Hematopoietic multipotent progenitor cell treated with erythropoietin and hydrocortisone succinate and interleukin-3 and kit ligand, for 17 days (in vitro differentiated cells): ENCODE measurements around the gene C1orf74.
A peak's percentile ranks its signal among the peaks of the same experiment; 100 is the strongest.

ENCODE experiments used
- DNase-seq: peaks from one replicate; pipeline ENCODE4 v3.0.0-alpha.2; 2015; ENCODE audit warnings: low spot score

Gene C1orf74

DNA sequence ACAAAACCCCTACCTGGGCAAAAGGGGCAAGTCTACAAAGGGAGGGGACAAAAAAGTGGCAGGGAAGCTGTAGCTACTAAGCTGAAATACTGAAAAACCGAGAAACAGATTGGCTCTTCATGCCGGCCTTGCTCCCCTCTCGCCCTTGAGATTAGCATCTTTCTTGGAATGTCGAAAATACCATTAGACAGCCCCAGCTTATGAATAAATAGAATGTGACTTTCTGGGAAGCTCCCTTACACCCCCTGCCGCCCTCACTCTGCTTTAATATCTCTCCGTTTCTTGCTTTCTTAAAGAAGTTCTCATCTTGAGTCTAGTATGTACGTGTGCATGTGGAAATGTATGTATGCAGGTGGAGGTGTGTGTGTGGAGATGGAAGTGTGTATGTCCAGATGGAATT is 14.4 kb downstream of the C1orf74 start:
- no peak for DNase-seq

DNA sequence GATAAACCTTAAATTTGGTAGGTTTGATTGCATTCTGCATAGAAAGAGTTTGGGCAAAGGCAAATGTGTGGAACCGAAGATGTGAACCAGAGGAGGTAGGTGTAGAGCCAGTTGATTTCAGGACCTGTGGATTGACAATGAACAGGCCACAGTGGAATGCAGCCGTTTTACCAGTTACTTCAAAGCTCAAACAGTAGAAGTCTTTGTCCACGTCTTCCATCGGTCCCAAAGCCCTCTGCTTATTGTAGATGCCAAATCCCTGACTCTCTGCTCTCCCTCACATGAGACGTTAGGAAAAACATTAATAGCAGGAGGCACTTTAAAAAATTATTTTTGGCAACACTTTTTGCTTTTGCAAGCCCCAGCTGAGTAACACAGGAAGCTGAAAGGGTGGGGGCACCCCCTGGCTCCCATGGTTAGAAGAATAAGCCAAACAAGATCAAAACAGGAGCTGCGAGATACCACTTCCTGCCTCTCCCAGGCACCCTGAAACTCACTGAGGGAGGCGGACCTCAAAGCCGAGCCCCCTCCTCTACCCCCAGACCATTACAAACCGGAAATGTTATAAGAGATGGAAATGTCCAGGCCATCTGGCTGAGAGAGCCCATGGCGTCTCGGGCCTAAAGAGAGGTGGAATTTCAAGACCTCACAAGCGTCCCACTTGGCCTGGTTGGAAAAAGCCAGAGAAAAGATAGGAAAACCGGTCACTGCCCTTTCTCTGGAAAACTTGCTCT is 15.0 kb downstream of the C1orf74 start:
- DNase-seq: no peak

DNA sequence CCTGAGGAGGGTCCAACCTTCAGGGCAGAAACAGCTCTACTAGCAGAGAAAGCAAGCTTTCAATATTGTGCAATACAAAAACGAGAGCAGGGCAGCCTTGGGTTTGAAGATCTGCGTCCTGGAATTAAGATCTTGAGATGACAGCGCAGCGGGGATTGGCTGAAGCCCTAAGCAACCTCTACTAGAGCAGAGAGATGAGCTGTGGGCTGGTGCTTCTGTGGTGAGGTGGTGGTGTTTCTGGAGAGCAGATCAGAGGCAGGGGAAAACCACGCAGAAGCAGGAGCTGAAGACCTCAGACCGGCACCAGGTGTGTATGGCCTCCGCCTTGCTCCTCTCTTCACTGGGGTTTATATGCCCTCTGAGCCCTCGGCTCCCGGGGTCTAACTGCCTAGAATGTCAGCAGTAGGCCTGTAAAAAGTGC is 16.0 kb downstream of the C1orf74 start:
- no peak for DNase-seq

DNA sequence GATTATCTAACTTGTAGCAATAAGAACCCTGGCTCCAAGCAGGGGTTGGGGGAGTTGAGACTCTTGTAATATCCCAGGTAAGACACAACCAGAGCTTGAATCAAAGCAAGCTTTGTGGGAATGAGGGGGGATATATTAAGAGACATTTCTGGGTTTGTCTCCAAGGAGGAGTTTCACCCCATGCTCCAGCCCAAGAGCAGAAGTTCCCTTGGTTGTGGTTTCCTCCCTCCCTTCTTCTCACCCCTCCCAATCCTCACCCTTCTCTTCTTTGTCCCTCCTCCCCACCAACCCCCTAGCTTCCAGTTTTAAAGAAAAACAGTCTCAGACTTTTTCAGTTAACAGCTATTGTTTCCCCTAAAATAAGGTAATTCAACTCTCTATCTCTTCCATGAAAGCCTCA is 16.7 kb downstream of the C1orf74 start:
- no peak for DNase-seq

DNA sequence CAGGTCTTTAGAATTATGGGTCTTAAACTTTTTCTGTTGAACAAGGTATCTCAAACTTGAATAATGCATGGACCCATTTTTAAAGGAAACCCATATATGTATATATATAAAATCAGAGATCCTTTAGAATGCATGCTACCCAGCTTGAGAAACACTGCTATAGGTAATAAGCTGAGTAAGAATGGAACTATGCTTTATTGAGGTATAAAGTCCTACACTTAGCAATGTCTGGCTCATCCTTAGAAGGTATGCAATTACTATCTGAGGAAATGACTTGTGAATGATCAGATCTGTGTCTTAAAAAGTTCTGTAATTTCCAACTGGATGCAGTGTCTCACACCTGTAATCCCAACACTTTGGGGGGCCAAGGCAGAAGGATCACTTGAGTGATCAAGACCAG is 17.3 kb downstream of the C1orf74 start:
- no peak for DNase-seq

DNA sequence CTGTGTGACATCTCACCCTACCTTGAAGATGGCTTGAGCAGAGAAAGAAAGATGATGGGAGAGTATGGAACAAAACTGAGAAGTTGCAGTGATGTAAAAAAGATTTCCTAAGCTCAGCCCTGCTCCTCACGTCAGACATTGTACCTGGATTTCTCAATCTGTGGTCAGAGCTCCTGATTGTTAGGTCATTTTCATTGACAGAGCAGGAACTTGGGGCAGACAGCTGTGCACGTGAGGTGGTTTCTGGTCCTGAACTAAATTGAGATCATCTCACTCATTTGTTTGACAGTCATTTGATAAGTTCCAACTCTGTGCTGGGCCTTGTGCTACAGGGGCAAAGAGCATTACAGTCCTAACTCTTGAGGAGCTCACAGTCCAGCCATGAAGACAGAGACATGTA is 18.3 kb downstream of the C1orf74 start:
- DNase-seq: no peak

DNA sequence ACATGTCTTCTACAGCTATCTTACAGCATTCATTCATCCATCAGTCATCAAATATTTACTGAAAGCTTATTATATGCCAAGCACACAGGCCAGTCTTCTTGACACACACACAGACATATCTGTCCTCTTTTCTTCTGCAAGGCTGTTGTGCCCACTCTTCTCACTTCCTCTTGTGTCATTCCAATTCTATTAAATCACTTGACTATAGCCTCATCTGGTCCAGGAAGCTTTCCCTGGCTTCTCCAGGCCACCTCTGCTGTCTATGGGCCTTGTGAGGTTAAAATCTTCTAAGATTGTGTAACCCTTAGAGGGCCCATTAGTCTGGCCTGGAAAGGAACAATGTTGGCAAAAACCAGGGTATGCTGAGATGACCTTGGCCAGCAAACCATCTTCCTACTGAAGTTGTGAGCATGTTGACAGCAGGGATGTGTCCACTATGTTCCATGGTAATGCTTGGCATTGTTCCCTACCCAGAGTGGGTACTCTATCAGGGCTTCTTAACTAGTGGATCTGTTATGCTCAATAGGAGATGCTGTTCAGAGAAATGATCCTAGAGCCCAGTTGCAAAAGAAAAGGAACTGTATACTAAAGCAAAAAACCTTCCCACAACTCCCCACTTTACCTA is 23.2 kb downstream of the C1orf74 start:
- no peak for DNase-seq

DNA sequence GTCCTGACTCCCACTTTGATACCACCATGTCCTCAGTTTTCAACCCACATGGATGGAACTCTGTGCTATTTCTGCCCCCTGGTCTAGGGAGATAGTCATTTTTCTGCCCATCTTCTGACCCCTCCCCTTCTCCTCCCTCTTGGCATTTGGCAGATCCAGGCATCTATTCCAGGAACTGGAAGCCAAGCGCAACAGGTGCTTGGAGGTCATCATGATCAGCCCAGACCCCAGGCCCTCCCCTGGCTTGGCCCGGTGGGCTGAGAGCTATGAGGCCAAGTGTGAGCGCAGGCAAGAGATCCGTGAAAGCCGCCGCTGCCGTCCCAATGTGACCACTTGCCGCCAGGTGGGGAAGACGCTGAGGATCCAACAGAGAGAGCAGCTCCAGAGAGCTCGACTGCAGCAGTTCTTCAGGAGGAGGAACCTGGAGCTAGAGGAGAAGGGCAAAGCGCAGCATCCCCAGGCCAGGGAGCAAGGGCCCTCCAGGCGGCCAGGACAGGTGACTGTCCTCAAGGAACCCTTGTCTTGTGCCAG is 24.5 kb downstream of the C1orf74 start:
- no peak for DNase-seq

DNA sequence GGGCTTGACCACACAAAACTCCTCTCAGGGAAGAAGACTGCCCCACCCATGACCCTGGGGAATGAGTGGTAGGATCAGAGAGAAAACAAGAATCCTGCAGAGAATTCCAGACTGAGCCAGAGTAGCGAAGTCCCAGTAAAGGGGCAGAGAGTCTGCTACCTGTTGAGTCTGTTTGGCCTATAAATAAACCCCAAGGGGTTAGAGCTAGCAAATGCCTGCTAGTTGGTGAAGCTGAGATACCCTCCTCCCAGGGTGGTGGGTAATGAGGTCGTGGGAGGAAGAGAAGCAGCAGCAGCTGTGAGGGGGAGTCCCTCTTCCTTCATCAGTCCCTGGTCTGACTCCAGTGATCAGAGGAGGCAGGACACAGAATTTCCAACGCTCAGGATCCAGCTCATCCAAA is 26.0 kb downstream of the C1orf74 start:
- DNase-seq: no peak

DNA sequence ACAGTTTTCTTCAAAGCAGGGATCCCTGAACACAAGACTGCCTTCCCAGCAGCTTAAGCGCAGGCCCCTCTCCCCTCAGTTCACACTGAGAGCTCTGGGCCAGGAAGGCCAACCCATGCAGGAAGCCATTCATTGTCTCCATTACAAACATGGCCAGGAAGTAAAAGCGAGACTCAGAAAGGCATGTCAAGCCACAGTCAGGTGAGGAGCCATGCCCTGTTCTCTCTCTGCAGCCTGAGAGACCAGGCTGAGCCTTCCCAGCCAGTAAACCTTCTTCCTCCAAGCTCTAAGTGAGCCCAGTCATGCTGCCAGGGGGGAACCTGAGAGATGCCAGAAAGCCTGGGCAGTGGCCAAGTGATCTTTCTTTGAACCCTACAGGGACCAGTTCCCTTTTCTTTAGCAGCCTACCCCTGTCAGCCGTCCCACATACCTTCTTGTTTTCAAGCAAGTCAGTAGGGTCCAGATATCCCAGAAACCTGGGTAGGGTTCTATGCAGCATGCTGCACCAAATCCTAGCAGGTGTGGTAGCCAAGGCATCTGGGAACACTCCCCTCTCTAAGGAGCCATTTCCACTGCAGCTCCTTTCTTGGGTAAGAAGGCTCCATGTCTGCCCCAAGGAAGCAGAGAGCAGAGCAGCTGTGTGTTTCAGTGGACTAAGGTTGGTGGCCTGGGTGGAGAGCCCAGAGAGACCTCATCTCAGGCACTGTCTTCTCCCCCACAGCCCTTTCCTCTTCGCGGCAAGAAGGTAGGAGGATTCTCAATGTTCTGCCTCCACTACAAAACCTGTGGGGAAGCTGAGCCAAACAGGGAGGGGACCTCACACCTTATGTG is 27.5 kb downstream of the C1orf74 start:
- no peak for DNase-seq

DNA sequence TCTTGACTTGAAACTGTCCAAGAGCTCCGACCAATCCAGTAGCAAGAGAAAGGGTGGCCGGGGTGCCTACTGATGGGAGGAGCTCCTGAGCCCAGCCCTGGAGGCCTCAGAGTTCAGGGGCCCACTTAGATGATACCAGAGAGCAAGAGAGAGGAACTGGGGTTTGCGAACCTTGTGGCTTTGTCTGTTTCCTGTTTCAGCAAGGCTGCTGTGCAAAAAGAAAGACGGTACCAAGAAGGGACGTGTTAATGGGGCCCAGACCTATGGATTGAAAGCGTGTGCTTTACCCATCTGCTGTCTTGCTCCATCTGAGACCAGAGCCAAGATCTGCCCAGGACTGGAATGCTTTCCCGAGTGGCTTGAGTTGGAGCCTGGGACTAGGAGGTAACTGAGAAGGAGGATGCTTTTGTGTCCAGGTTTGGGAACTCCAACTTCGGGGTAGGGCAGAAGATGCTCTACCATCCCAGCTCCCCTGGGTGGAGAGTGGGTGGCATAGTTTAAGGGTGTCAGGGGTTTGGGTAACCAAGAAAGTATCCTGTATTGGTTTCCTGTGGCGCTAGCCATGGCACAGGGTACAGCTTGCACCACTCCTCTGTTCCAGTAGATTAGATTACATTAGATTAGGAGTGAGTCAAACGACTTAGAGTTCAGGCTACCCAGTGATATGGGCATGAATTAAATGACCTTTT is 28.3 kb downstream of the C1orf74 start, which contains the start of gene TRAF3IP3:
TSS of gene TRAF3IP3 (plus strand) at position 128 of the 689 bp plus-strand sequence. CDS start 3,987 bp downstream, outside the sequence.
- no peak for DNase-seq

DNA sequence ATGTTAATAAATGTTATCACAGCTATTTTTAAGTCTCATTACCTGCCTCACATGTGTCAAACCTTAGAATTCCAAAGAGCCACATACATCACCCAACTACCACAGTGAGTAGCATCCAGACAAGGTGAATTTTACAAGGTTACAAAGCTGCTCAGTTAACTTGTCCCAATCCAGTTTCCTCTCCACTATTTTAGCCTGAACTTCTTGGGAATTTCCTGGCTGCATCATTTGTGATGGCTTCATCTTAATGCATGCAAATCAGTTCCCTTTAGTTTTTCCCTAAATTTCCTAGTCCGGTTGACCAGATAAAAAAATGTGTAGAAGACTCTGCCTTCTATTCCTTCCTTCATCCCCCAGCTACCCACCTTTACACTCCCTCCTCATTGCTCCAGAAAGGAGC is 29.1 kb downstream of the C1orf74 start:
- DNase-seq: no peak

DNA sequence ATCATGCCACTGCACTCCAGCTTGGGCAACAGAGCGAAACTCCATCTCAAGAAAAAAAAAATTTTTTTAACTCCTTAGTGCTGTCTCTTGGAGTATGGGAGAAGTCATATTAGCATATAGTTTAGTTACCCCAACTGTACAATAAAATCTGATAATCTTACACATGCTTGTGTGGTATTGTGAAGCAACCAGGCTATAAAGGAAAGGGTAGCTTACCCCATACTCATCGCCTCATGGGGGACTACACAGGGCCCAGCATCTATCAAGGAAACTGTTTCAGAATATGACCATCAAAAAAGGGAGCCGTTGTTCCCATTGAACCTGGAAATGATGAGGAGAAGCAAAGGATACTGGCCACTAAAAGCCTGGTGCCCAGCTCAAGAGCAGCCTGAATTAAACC is 31.5 kb downstream of the C1orf74 start:
- no peak for DNase-seq

DNA sequence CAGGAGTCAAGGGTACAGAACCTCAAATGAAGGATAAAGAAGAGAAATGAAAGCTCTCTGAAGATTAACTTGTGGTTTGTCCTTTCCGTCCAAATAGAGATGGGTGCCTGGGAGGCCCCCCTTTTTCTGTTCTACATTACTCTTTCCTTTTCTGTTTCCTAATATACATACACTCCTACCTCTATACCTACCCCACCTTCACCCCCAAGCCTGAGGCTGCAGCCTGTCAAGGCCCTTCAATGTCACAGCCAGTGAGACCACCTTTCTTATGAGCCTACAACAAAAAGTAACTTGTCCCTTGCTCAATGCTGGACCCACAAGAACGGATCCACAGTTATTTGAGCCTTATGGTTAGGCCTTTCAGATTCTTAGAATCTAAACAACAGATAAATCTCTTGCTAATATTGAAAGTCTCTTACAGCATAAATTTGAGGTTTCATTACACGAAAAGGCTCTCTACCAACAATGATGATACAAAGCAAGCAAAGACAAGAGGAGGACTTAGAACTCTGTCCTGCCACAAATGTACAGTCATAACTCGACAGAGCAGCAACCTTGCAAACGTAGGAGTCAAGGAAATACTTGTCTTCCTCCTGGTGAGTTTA is 32.6 kb downstream of the C1orf74 start:
- DNase-seq: no peak

DNA sequence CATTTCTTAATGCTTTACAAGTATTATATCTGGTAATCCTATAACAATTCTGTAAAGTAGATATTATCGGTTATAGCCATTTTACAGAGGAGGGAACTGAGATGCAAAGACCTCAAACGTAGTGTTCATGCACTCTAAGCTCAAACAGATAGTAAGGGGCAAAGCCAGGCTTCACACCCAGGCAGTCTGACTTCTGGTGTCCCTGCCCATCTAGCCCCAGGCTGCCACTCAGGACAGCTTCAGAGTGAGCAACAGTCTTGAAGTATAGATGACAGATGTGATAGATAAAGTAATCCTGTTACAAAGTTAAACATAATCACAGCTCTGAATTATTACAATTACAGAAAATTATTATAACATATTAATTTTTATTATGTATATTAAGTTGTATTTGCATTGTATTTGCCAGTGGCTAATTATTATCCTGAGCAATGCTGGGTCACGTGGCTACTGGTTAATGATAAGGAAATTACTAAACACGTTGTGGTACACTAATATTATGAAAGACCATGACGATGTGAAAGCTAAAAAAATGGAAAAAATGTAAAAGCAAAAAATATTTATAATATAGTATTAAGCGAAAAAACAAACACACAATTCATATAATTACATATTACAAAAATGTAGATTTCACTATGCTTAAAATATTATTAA is 34.6 kb downstream of the C1orf74 start:
- DNase-seq: no peak

DNA sequence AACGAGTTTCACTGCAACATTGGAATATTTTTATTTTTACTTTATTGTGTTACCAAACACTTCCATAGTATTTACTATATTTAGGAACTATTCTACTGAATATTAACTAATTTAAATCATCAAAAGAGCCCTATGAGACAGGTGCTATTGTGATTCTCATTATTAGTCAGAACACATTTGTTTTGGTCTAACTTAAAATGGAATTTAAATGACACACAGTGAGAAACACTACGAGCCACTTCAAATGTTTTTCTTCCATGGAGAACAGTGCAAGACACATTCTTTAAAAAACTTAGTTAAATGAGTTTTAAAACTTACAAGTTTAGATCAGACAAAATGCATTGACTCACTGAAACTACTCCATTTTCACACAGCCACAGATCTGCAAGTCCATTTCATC is 35.2 kb downstream of the C1orf74 start:
- no peak for DNase-seq

DNA sequence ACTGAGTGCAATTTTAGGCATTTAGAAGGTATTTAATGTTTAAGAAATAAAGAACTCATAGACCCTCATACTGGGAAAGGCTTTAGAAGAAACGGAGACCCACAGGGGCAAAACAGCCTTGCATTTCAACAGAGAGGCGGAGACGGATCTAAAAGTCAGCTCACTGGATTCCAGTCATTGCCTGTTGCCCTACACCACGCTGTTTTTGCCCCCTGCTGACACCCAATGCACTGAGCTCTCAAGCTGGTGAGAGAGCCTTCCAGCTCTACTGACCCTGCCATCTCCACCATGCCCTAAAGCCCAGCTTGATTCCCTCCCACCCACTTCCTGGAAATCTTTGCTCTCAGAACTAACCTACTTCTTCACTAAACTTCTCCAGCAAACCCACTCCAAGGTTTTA is 35.7 kb downstream of the C1orf74 start:
- DNase-seq: no peak

DNA sequence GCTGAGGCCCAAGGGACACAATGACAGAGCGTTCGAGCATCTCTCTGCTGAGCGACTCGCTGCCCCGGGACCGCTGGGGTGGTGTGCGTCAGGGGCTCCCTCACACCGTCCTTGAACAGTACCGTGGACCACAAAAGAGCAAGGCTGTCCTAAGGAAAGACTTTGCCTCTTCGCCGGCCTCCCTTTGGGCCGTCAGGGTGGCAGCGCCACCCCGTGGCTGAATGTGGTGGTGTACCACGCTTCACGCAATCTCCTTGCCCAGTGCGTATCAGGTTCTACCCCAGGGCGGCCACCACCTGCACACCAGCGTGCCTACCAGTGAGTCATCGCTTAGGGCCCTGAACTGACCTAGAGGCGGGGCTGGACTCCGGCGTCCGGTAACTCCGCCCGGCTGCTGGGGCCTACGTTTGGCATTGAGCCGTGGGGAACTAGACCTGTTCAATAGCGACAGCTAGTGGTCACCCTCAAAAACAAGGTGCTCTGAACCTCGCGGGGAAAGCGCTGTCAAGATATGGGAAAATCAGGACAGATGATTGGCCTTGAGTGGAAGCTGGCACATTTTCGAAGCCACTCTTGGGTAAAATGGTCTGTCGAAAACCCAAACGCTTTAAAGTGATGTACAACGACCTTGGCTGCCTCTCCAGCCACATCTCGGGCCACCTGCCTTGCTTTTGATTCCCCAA is 36.6 kb downstream of the C1orf74 start:
- DNase-seq: peak; percentile 96

DNA sequence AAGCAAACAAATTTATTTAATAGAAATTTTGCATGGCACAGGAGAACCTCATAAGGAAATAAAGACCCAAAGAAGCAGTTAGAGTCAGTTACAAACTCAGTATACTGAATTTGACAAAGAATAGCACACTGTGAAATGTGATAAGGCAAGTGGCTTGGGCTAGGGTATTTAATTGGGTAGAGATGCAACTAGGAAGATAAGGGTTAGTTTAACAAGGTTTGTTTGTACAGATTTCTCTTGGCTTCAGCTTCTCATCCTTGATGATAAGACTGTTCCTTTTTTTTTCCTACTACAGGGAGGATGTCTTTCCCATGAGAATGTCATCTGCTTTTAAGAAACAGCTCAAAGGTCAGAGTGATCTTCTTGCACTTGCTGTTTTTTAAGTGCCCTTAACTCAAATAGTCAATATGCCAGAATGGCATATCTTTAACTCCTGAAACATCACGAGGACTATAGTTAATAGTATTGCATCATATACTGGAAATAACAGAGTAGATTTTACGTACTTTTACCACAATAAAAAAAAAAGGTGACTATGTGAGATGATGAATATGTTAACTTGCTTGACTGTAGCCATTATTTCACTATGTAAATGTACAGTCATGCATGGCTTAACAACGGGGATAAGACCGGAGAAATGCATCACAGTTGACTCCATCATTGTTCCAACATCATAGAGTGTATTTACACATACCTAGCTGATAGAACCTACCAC is 37.8 kb downstream of the C1orf74 start:
- DNase-seq: peak; percentile 15

DNA sequence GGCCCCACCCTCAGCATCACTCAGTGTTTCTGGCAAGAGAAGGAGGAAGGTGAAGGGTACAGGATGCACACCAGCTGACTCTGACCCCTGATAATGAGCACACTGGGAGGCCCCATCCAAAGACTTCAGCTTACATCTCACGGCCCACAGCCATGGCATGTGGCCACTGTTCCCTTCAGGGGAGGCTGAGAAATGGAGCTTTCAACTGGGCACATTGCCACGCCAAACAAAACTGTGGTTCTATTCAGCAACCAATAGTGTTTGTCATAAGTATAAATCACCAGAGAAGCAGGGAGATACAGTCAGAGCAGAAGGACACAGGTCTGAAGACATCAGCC is 41.2 kb downstream of the C1orf74 start:
- no peak for DNase-seq
